ENCODE measurements around the gene CSTF3.

GRCh38 chr11:33161120-33162005, at the start of gene CSTF3:
- TF ChIP-seq CTCF (IDR thresholded peaks at IDR 0.05 in 2 of 3, conservative IDR thresholded peaks at IDR 0.05 in 1 of 3; ENCODE audit: control insufficient read depth in 2 of 3, extremely low read depth in 1 of 3, insufficient read depth in 1 of 3, low read depth in 3 of 3, low read length in 3 of 3) (peak; percentile 19 to 23 (median 19); a peak in 3 of 6 replicates), NRF1 (conservative IDR thresholded peaks at IDR 0.05; ENCODE audit: low read depth, low read length) (no peak), SKIL (IDR thresholded peaks at IDR 0.05; ENCODE audit: low read depth, poor library complexity, severe bottlenecking) (no peak), POLR2A (IDR thresholded peaks at IDR 0.05; ENCODE audit: low read depth, low read length) (peak; percentile 80), ZBTB40 (IDR thresholded peaks at IDR 0.05; ENCODE audit: borderline replicate concordance) (peak; percentile 92; the same call in 1 of the 2 replicates), SREBF2 (IDR thresholded peaks at IDR 0.05; ENCODE audit: low read length) (no peak), CEBPB (IDR thresholded peaks at IDR 0.05; ENCODE audit: borderline replicate concordance in 1 of 2, low read depth in 2 of 2, low read length in 2 of 2) (no peak), FOXK2 (IDR thresholded peaks at IDR 0.05) (no peak), DPF2 (IDR thresholded peaks at IDR 0.05) (no peak)

All from GM12878 (cell line).